Duodenal mucosa (tissue), 2 donors: ENCODE measurements around the gene PDCD6IP.
"Not testable (repeated sequence)": the region's sequence is repeated elsewhere in the genome, so short reads cannot be mapped to it uniquely, and the experiment has no call there.

ENCODE experiments used
- H3K27ac ChIP-seq: one replicate; pipeline ENCODE4 v1.7.0; 2013; ENCODE audit warnings: low read depth, low read length
- H3K27me3 ChIP-seq, 2 donors: one replicate each; pipeline ENCODE4 v1.7.0; 2013; ENCODE audit warnings: low read length in 2 of 2, control low read depth in 1 of 2; ENCODE audit not compliant: insufficient read depth in 2 of 2, control insufficient read depth in 1 of 2
- H3K36me3 ChIP-seq, 2 donors: one replicate each; pipeline ENCODE4 v1.7.0; 2013; ENCODE audit warnings: low read length in 2 of 2, control low read depth in 1 of 2; ENCODE audit not compliant: insufficient read depth in 2 of 2, control insufficient read depth in 1 of 2
- H3K4me1 ChIP-seq, 2 donors: one replicate each; pipeline ENCODE4 v1.7.0; 2013; ENCODE audit warnings: low read length in 2 of 2, control low read depth in 1 of 2; ENCODE audit not compliant: insufficient read depth in 2 of 2, control insufficient read depth in 1 of 2
- H3K4me3 ChIP-seq, 2 donors: one replicate each; pipeline ENCODE4 v1.7.0; 2013; ENCODE audit warnings: low read length in 2 of 2, low read depth in 1 of 2
- H3K9ac ChIP-seq, 2 donors: one replicate each; pipeline ENCODE4 v1.7.0; 2013; ENCODE audit warnings: low read length in 2 of 2, low read depth in 1 of 2
- H3K9me3 ChIP-seq, 2 donors: one replicate each; pipeline ENCODE4 v1.7.0; 2013; ENCODE audit warnings: low read length in 2 of 2, control low read depth in 1 of 2; ENCODE audit not compliant: control insufficient read depth in 1 of 2

PDCD6IP gene

GRCh38 chr3:33798418-33799201, at the start of gene PDCD6IP:
Gene PDCD6IP (plus strand): TSS chr3:33798630. CDS start chr3:33798729, 99 bp downstream.
- Histone ChIP-seq H3K27me3 (no peaks in the 10 kb centered on the region), H3K9me3 (no peaks in the 10 kb centered on the region), H3K27ac (peak within 1 kb of the TSS; percentile 98), H3K9ac (peak within 1 kb of the TSS; percentile 85 to 95), H3K4me1 (peaks cover 23 to 28% of the 10 kb centered on the region in 2 donors), H3K36me3 (no peaks in the 10 kb centered on the region), H3K4me3 (peak within 1 kb of the TSS; percentile 86 to 98)

DNA sequence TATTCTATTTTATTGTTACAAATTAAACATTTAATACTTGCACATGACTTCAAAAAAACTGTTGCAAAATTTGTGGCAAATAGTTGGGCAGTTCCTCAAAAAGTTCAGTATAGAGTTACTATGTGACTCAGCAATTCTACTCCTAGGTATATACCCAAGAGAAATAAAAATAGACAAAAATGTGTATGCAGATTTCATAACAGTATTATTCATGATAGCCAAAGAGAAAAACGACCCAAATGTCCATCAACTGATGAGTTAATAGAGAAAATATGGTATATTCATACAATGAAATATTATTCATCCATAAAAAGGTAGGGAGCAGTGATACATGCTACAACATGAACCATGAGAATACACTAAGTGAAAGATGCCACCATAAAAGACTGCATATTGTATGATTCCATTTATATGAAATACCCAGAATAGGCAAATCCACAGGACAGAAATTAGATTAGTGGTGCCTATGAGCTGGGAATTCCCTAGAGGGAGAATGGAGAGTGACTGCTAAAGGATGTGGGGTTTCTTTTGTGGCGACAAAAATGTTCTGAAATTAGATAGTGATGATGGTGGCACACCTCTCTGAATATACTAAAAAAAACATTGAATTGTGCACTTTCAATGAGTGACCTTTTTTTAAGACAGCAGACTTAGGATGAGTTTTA, 48.8 kb upstream of the PDCD6IP start:
- Histone ChIP-seq H3K36me3 (no peaks in the 10 kb centered on the region), H3K9me3 (peaks cover 2 to 5% of the 10 kb centered on the region in 2 donors), H3K27me3 (no peaks in the 10 kb centered on the region), H3K9ac (no peak overlapping the region), H3K27ac (no peak overlapping the region), H3K4me3 (no peak overlapping the region), H3K4me1 (no peaks in the 10 kb centered on the region)

DNA sequence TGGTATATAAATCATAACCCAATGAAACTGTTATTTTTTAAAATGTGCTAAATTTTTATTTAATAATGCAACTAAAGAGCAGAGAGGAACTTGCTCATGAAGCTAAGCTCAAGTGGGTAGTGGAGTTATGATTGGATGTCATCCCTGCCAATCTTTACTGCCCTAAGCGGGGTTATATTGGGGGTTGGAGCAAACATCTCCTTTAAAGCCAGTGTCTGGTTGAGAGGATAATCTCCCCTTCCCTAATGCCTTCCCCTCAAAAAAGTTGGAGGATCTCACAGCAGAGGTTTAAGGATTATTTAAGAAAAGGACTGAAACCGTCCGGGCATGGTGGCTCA, 48.2 kb upstream of the PDCD6IP start:
- no peak overlapping the region for H3K27ac ChIP-seq
- no peaks in the 10 kb centered on the region for H3K27me3 ChIP-seq
- H3K4me1 ChIP-seq = no peaks in the 10 kb centered on the region
- H3K9ac ChIP-seq = no peak overlapping the region
- no peak overlapping the region for H3K4me3 ChIP-seq
- H3K9me3 ChIP-seq = peaks cover 7 to 8% of the 10 kb centered on the region in 2 donors
- no peaks in the 10 kb centered on the region for H3K36me3 ChIP-seq

GRCh38 chr3:33751336-33751735, 47.1 kb upstream of the PDCD6IP start:
- H3K27me3 ChIP-seq = no peaks in the 10 kb centered on the region

GRCh38 chr3:33754391-33754790, 44.0 kb upstream of the PDCD6IP start:
- H3K27me3 ChIP-seq, H3K9me3 ChIP-seq, H3K9ac ChIP-seq, H3K36me3 ChIP-seq, H3K4me3 ChIP-seq, H3K4me1 ChIP-seq, H3K27ac ChIP-seq: not testable (repeated sequence)

More at GRCh38 chr3:33751336-33751735, 47.1 kb upstream of the PDCD6IP start:
- H3K27ac ChIP-seq = no peak overlapping the region
- H3K9ac ChIP-seq = no peak overlapping the region
- H3K4me3 ChIP-seq = no peak overlapping the region
- H3K4me1 ChIP-seq = no peaks in the 10 kb centered on the region
- no peaks in the 10 kb centered on the region for H3K36me3 ChIP-seq
- peaks cover 7 to 8% of the 10 kb centered on the region in 2 donors for H3K9me3 ChIP-seq

DNA sequence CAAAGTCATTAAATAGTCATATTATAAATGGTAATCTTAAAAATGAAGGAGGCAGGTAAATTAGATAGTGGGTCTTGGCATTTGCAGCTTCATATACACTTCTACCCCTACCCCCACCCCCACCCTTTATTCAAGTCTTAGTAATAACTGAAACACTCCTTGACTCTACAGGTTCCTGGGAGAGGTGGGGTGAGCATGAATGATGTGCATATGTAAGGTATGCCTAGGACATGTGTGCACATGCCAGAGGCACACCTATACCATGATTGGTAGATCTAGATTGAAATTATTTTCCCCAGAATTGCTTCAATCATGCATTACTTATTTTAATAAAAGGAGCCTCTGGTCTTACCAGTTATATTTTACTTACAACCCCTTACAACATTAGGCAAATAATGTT, 40.1 kb upstream of the PDCD6IP start:
- H3K9ac ChIP-seq = no peak overlapping the region
- no peaks in the 10 kb centered on the region for H3K4me1 ChIP-seq
- no peak overlapping the region for H3K27ac ChIP-seq
- no peak overlapping the region for H3K4me3 ChIP-seq
- H3K27me3 ChIP-seq = peaks cover 0 to 2% of the 10 kb centered on the region in 2 donors
- H3K9me3 ChIP-seq = peaks cover 7 to 8% of the 10 kb centered on the region in 2 donors
- no peaks in the 10 kb centered on the region for H3K36me3 ChIP-seq

GRCh38 chr3:33758864-33759263, 39.6 kb upstream of the PDCD6IP start:
- H3K4me3 ChIP-seq = no peak overlapping the region
- no peak overlapping the region for H3K9ac ChIP-seq
- H3K4me1 ChIP-seq = no peaks in the 10 kb centered on the region
- no peaks in the 10 kb centered on the region for H3K36me3 ChIP-seq
- H3K27me3 ChIP-seq = peaks cover 0 to 5% of the 10 kb centered on the region in 2 donors
- H3K9me3 ChIP-seq = peaks cover 7 to 8% of the 10 kb centered on the region in 2 donors
- no peak overlapping the region for H3K27ac ChIP-seq

DNA sequence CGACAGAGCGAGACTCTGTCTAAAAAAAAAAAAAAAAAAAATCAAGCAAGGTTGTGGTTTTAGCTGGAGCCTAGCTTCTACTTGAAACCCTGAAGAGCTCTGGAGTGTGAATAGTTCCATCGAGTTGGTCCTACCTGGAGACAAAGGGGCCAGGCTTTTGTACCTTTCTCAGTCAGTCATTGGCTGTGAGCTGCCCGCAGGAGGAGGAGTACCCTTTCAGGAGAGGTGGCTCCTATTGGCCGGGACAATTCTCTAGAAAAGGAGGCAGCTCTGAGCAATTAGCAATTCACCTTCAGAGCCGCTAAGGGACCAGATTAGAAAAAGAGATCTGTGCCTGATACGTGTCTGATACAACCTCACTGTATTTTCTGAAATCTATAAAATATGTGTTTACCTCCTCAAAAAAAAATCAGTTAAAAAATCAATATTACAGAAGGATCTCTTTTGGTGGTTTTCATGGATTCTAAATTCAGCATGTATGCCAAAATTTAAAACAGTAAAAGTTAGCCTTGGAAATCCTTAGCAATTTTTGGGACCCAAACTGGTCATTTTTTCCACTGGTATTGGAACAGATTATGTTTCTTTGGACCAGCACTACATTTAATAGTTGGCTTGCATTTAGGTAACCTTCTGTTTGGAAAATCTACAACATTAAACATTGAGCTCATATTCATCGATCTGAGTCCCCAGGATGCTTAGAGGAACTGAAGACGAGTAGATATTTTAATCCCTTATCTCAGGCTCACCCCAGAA, 29.7 kb upstream of the PDCD6IP start:
- H3K4me1 ChIP-seq = no peaks in the 10 kb centered on the region
- H3K27ac ChIP-seq = no peak overlapping the region
- H3K9ac ChIP-seq = no peak overlapping the region
- H3K27me3 ChIP-seq = no peaks in the 10 kb centered on the region
- no peaks in the 10 kb centered on the region for H3K9me3 ChIP-seq
- H3K36me3 ChIP-seq = no peaks in the 10 kb centered on the region
- H3K4me3 ChIP-seq = no peak overlapping the region

DNA sequence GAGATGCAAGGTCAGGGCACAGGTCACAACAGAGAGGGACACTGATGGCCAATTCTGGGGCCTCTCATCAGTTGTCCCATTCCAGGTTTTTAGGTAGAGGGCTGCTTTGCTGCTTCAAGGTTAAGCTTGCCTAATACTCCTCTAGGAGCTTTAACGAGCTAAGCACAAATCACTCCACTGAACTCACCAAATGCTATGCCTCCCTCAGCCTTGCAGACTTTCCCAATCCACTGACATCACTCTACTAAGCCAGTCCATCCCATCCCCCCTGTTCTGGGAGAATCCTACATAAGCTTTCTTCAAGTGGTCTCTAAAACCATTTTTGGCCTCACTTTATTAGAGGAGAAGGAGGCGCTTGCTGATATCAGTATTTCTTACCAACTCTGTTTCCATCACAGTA, 24.8 kb upstream of the PDCD6IP start:
- no peaks in the 10 kb centered on the region for H3K9me3 ChIP-seq
- no peaks in the 10 kb centered on the region for H3K36me3 ChIP-seq
- no peak overlapping the region for H3K27ac ChIP-seq
- no peaks in the 10 kb centered on the region for H3K4me1 ChIP-seq
- H3K4me3 ChIP-seq = no peak overlapping the region
- no peaks in the 10 kb centered on the region for H3K27me3 ChIP-seq
- no peak overlapping the region for H3K9ac ChIP-seq

DNA sequence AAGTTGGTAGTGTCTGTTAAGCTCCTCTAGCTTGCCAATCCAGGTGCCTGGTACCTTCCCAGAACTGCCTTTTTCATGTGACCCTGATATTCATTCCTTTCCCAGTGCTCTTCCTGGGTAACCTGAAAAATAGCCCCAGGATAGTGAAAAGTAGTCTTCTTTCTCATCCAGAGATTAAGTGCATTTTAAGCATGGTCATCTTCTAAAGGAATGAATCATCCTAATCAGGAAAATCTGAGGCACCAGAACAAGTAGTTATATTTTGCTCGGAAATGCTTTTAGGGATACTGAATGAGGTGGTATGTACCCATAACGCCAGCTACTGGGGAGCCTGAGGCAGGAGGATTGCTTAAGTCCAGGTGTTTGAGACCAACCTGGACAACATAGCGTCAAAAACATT, 23.1 kb upstream of the PDCD6IP start:
- Histone ChIP-seq H3K9me3 (no peaks in the 10 kb centered on the region), H3K4me3 (no peak overlapping the region), H3K4me1 (no peaks in the 10 kb centered on the region), H3K27me3 (no peaks in the 10 kb centered on the region), H3K9ac (no peak overlapping the region), H3K36me3 (no peaks in the 10 kb centered on the region), H3K27ac (no peak overlapping the region)
